Colonic mucosa (tissue), 4 donors: Measurements from ENCODE around the gene OGT. TPM values are rescaled to one million over a fixed set of nuclear protein-coding genes. Genes with fewer than 3 reads are reported as not detected.

ENCODE experiments used
- DNase-seq: peaks from one replicate; pipeline ENCODE4 v3.0.0-alpha.2; 2020
- H3K27ac ChIP-seq: fragments of 200-600 bp; one replicate; pipeline ENCODE4 v1.8.0; 2021
- H3K27me3 ChIP-seq: fragments of 200-600 bp; one replicate; pipeline ENCODE4 v1.8.0; 2021
- H3K36me3 ChIP-seq: fragments of 200-600 bp; one replicate; pipeline ENCODE4 v1.8.0; 2021
- H3K4me1 ChIP-seq: fragments of 200-600 bp; one replicate; pipeline ENCODE4 v1.8.0; 2021; ENCODE audit warnings: mild to moderate bottlenecking
- H3K4me3 ChIP-seq: fragments of 200-600 bp; one replicate; pipeline ENCODE4 v1.8.0; 2021
- H3K9ac ChIP-seq, 2 donors: one replicate each; pipeline ENCODE4 v1.7.0; 2013; ENCODE audit warnings: control low read depth in 2 of 2, low read depth in 2 of 2, low read length in 2 of 2
- H3K9me3 ChIP-seq: fragments of 200-600 bp; one replicate; pipeline ENCODE4 v1.8.0; 2021
- intact Hi-C: fragments of 100-400 bp; cut with DNase I; formaldehyde crosslinking; loops from one replicate; pipeline ENCODE4 v1.14.1; 2022
- total RNA-seq, 2 donors: library from RNA; stranded (reverse); fragmentation: NEBNext Ultra II Directional in 1 of 2; extraction: Animal tissue kit (Norgen Biotek cat#: 25700) in 1 of 2; gene quantifications; one replicate each; pipeline ENCODE4 v1.2.1, GENCODE V29; 2021
- TF ChIP-seq, protein P1 (sequence below): fragments of 200-600 bp; IDR thresholded peaks from one replicate; pipeline ENCODE4 v1.8.0; 2022; ENCODE audit warnings: antibody characterized with exemption, mild to moderate bottlenecking
- donor health status: healthy.
- donor health status: DM: no; HTN: no; CAD: no.
- donor health status: DM: no; HTN: no; CAD: no.

The OGT gene
- total RNA-seq, 2 donors from 2014 or later = 75.0 to 80.6 TPM

DNA sequence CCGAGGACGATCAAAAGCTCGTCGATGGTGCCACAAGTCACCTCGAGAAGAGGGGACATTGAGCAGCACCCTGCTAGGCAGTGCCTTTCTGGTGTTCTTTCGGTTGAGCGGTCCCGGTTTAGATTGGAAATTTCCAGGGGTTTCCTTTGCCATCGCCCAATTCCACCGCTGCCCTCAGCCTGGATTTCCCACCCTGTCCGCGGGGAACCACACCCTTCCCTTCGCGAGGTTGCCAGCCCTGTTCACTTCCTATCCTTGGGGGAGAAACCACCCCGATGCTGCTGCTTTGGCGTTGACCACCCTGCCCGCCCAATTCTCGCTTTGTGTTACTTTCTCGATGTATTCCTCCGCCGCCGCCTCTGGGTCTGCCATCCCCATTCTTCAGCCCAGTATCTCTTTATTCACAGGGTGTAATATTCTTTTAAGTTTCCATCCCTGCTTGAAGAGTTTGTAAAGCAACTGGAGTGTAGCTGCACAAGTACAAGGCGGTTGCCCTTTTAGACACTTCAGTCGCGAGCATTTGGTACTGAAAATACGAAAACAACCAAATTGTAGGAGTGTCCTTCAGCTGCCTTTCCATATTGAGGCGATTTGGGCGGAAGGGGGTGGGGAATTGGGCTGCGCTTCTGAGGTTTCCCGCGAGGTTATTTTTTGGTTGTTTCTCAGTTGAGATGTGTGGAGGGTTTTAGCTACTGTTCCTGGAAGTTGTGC lies 1.1 kb downstream of the OGT start:
- intact Hi-C loops = no loop called here
- DNase-seq = peak; percentile 45
- TF ChIP-seq, protein P1, sequence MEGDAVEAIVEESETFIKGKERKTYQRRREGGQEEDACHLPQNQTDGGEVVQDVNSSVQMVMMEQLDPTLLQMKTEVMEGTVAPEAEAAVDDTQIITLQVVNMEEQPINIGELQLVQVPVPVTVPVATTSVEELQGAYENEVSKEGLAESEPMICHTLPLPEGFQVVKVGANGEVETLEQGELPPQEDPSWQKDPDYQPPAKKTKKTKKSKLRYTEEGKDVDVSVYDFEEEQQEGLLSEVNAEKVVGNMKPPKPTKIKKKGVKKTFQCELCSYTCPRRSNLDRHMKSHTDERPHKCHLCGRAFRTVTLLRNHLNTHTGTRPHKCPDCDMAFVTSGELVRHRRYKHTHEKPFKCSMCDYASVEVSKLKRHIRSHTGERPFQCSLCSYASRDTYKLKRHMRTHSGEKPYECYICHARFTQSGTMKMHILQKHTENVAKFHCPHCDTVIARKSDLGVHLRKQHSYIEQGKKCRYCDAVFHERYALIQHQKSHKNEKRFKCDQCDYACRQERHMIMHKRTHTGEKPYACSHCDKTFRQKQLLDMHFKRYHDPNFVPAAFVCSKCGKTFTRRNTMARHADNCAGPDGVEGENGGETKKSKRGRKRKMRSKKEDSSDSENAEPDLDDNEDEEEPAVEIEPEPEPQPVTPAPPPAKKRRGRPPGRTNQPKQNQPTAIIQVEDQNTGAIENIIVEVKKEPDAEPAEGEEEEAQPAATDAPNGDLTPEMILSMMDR = no peak
- H3K36me3 ChIP-seq = no peaks in the 10 kb centered on the region
- no peaks in the 10 kb centered on the region for H3K27me3 ChIP-seq
- peak overlapping the region; percentile 53 for H3K4me3 ChIP-seq
- H3K9ac ChIP-seq = peak overlapping the region; percentile 81 to 86
- peak overlapping the region; percentile 82 for H3K27ac ChIP-seq
- no peaks in the 10 kb centered on the region for H3K9me3 ChIP-seq
- H3K4me1 ChIP-seq = no peaks in the 10 kb centered on the region

- Histone ChIP-seq H3K4me3 (peak overlapping the region; percentile 53), H3K27ac (peak overlapping the region; percentile 82), H3K27me3 (no peaks in the 10 kb centered on the region), H3K4me1 (no peaks in the 10 kb centered on the region), H3K9me3 (no peaks in the 10 kb centered on the region), H3K36me3 (no peaks in the 10 kb centered on the region), H3K9ac (peak overlapping the region; percentile 81 to 86)
- TF ChIP-seq, protein P1 = no peak
- DNase-seq = no peak
- intact Hi-C loops = no loop called here
Measured at GRCh38 chrX:71534773-71535544, 2.1 kb downstream of the OGT start.

- no peak overlapping the region for H3K4me3 ChIP-seq
- no peaks in the 10 kb centered on the region for H3K27me3 ChIP-seq
- H3K27ac ChIP-seq = no peak overlapping the region
- no peaks in the 10 kb centered on the region for H3K36me3 ChIP-seq
- no peak for DNase-seq
- intact Hi-C loops = no loop called here
- TF ChIP-seq, protein P1 = no peak
- no peaks in the 10 kb centered on the region for H3K9me3 ChIP-seq
- H3K9ac ChIP-seq = no peak overlapping the region
- H3K4me1 ChIP-seq = no peaks in the 10 kb centered on the region
Measured at GRCh38 chrX:71536285-71536684, 3.4 kb downstream of the OGT start.

- TF ChIP-seq, protein P1 = no peak
- Histone ChIP-seq H3K27me3 (no peaks in the 10 kb centered on the region), H3K9ac (peak overlapping the region in 1 of 2 donors; percentile 1), H3K27ac (no peak overlapping the region), H3K9me3 (no peaks in the 10 kb centered on the region), H3K36me3 (no peaks in the 10 kb centered on the region), H3K4me1 (no peaks in the 10 kb centered on the region), H3K4me3 (no peak overlapping the region)
- intact Hi-C loops = no loop called here
- no peak for DNase-seq
Measured at GRCh38 chrX:71537743-71538142, 4.8 kb downstream of the OGT start.

DNA sequence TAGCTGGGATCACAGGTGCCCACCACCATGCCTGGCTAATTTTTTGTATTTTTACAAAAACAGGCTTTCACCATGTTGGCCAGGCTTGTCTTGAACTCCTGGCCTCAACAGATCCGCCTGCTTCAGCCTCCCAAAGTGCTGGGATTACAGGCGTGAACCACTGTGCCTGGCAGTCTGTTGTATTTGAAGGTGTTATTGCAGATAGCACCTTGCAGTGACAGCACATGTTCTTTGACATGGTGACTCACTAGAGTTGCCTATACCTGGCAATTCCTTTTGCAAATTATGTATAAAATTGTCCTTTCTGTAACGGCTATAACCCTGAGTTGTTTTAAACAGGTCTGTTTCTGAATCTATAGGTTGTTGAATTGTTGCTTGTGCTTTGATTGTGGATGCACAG lies 7.9 kb downstream of the OGT start:
- Histone ChIP-seq H3K9me3 (no peaks in the 10 kb centered on the region), H3K4me3 (no peak overlapping the region), H3K27ac (no peak overlapping the region), H3K9ac (no peak overlapping the region), H3K27me3 (no peaks in the 10 kb centered on the region), H3K4me1 (no peaks in the 10 kb centered on the region), H3K36me3 (no peaks in the 10 kb centered on the region)
- TF ChIP-seq, protein P1 = no peak
- DNase-seq = no peak
- intact Hi-C loops = no loop called here
